GM12878 (cell line): Measurements from ENCODE around the gene HMHB1. TPM values are rescaled to one million over a fixed set of nuclear protein-coding genes. Genes with fewer than 3 reads are reported as not detected.

Experiments used
- ATAC-seq: fragments of 200-7000 bp; cut with Tn5 transposase; 3 replicates; pipeline ENCODE4 v1.9.1; 2020; ENCODE audit warnings: mild to moderate bottlenecking, moderate library complexity
- BruUV-seq: library from RNA; stranded (reverse); fragments of 400-500 nt; replicated peaks from 2 replicates; lab custom pipeline; 2021; lab: Mats Ljungman, UMichigan
- CTCF ChIA-PET: fragments of 300-600 bp; sonication (Branson Sonifier 250); formaldehyde crosslinking; extraction: SDS; loops from one replicate; lab custom pipeline; 2021; ENCODE audit warnings: inconsistent platforms; lab: Yijun Ruan, JAX
- POLR2A ChIA-PET: fragments of 350-600 bp; formaldehyde crosslinking; extraction: SDS; loops from one replicate; lab custom pipeline; 2021; ENCODE audit warnings: inconsistent platforms; lab: Charles Lee
- RAD21 ChIA-PET: fragments of 300-600 bp; sonication (Branson Sonifier 250); formaldehyde crosslinking; loops from one replicate; lab custom pipeline; 2023; ENCODE audit warnings: antibody characterized with exemption; ENCODE audit not compliant: unreplicated experiment; lab: Charles Lee
- SMC1A ChIA-PET: fragments of 300-600 bp; sonication (Branson Sonifier 250); formaldehyde crosslinking; loops from one replicate; lab custom pipeline; 2023; ENCODE audit not compliant: unreplicated experiment, uncharacterized antibody; lab: Charles Lee
- DNase-seq: peaks from one replicate; pipeline ENCODE4 v3.0.0-alpha.2; 2011; ENCODE audit warnings: low read depth, low spot score
- FAIRE-seq: peaks from 3 replicates; lab custom pipeline; 2011; peaks lifted over from hg19 to GRCh38; lab: Jason Lieb, UNC
- H2AFZ ChIP-seq: 2 replicates; pipeline ENCODE4 v1.6.0; 2011; ENCODE audit warnings: low read depth, low read length, control low read depth; ENCODE audit not compliant: control insufficient read depth
- H3K27ac ChIP-seq: 2 replicates; pipeline ENCODE4 v1.5.1; 2011; ENCODE audit warnings: control low read depth; ENCODE audit not compliant: control insufficient read depth, insufficient read depth
- H3K27me3 ChIP-seq, 2 experiments: replicated peaks in 1 of 2; 2 replicates each; pipeline versions ENCODE4 v1.6.0 to v1.6.1; 2011; ENCODE audit warnings: low read length in 1 of 2; ENCODE audit not compliant: control insufficient read depth in 2 of 2, insufficient read depth in 2 of 2
- H3K36me3 ChIP-seq, 2 experiments: 2 replicates each; pipeline ENCODE4 v1.5.1; 2011; ENCODE audit warnings: low read length in 1 of 2; ENCODE audit not compliant: control insufficient read depth in 2 of 2, insufficient read depth in 2 of 2
- H3K4me1 ChIP-seq: 2 replicates; pipeline ENCODE4 v1.6.1; 2011; ENCODE audit warnings: mild to moderate bottlenecking, low read length, moderate library complexity, mixed read lengths; ENCODE audit not compliant: control insufficient read depth, insufficient read depth
- H3K4me2 ChIP-seq: 2 replicates; pipeline ENCODE4 v1.6.0; 2011; ENCODE audit warnings: control low read depth; ENCODE audit not compliant: control insufficient read depth, insufficient read depth
- H3K4me3 ChIP-seq: fragments of 200-600 bp; sonication (generic); 2 replicates; pipeline ENCODE4 v1.5.1; 2016
- H3K79me2 ChIP-seq: 2 replicates; pipeline ENCODE4 v1.6.0; 2011; ENCODE audit warnings: low read length; ENCODE audit not compliant: control insufficient read depth, insufficient read depth
- H3K9ac ChIP-seq: 2 replicates; pipeline ENCODE4 v1.8.0; 2011; ENCODE audit warnings: low read length, control low read depth, mixed read lengths; ENCODE audit not compliant: control insufficient read depth, insufficient read depth
- H3K9me3 ChIP-seq: replicated peaks from 3 replicates; pipeline ENCODE4 v1.5.1; 2011; ENCODE audit warnings: mild to moderate bottlenecking, low read length; ENCODE audit not compliant: control insufficient read depth, insufficient read depth
- H4K20me1 ChIP-seq: 2 replicates; pipeline ENCODE4 v1.6.0; 2011; ENCODE audit not compliant: control insufficient read depth, insufficient read depth
- BHLHE40 ChIP-seq, 2 experiments: fragments of 450-650 bp in 1 of 2; IDR thresholded peaks; 2 replicates each; pipeline ENCODE4 v1.6.1; 2011 to 2017; ENCODE audit warnings: low read depth in 2 of 2, borderline replicate concordance in 1 of 2, improper control_type of control experiment in 1 of 2, low read length in 1 of 2, mild to moderate bottlenecking in 1 of 2
- MYC ChIP-seq: IDR thresholded peaks from 2 replicates; pipeline ENCODE4 v1.6.1; 2011; ENCODE audit warnings: mild to moderate bottlenecking, low read length, moderate library complexity, inconsistent platforms; ENCODE audit not compliant: insufficient read depth, insufficient replicate concordance, insufficient read length, severe bottlenecking
- PAX5 ChIP-seq: IDR thresholded peaks from 2 replicates; pipeline ENCODE4 v1.6.1; 2011; ENCODE audit warnings: low read depth, low read length, borderline replicate concordance
- SMC3 ChIP-seq: IDR thresholded peaks from 2 replicates; pipeline ENCODE4 v1.6.1; 2011; ENCODE audit warnings: low read length, improper control_type of control experiment, borderline replicate concordance
- WGBS: methylation state at CpG from one replicate; pipeline ENCODE4 v1.1.6; 2016; ENCODE audit warnings: low lambda C conversion rate; ENCODE audit not compliant: insufficient replicate concordance, insufficient coverage; ENCODE audit errors: missing lambda C conversion rate; 5-methylcytosine and 5-hydroxymethylcytosine counted together
- in situ Hi-C: fragments of 300-500 bp; cut with MboI; formaldehyde crosslinking; loops from 9 replicates; pipeline ENCODE4 v1.14.3; 2018; ENCODE audit warnings: mixed read lengths
- intact Hi-C: fragments of 100-400 bp; cut with micrococcal nuclease; formaldehyde crosslinking; loops from one replicate; pipeline ENCODE4 v1.14.2; 2022; ENCODE audit not compliant: unreplicated experiment
- polyA plus RNA-seq, 11 experiments: library from polyadenylated mRNA; depleted of rRNA in 4 of 11; unstranded in 6 of 11; stranded (reverse) in 5 of 11; fragments of >200 nt; fragmentation: Nextera tagmentation in 4 of 11; fragmentation: Illumina TruSeq in 1 of 11; extraction: Ambion mirVana in 4 of 11; extraction: Trizol in 1 of 11; gene quantifications; 1 replicate in 1 of 11; 2 replicates in 10 of 11; pipeline versions ENCODE4 v1.2.1 to v1.2.3, GENCODE V29; 2011 to 2016; ENCODE audit warnings: inconsistent platforms in 2 of 11, missing spikeins in 2 of 11, low read depth in 1 of 11
- total RNA-seq, 4 experiments: library from RNA; depleted of rRNA in 3 of 4; stranded (reverse); fragments of >200 nt in 3 of 4; fragmentation: Illumina TruSeq in 1 of 4; extraction: Trizol in 1 of 4; gene quantifications; 2 replicates each; pipeline versions ENCODE4 v1.2.1 to v1.2.3, GENCODE V29; 2013 to 2021
- TF ChIP-seq, protein P1 (sequence below): fragments of 450-650 bp; IDR thresholded peaks from 2 replicates; pipeline ENCODE4 v1.6.1; 2017; ENCODE audit warnings: mild to moderate bottlenecking, moderate library complexity
- TF ChIP-seq, protein P2 (sequence below): IDR thresholded peaks from 2 replicates; pipeline ENCODE4 v1.6.1; 2011; ENCODE audit warnings: borderline replicate concordance, low read depth, mild to moderate bottlenecking, moderate library complexity, low read length; ENCODE audit not compliant: insufficient read depth, poor library complexity, severe bottlenecking
- TF ChIP-seq, protein P3 (sequence below): fragments of 450-650 bp; IDR thresholded peaks from 2 replicates; pipeline ENCODE4 v1.6.1; 2016; ENCODE audit warnings: mild to moderate bottlenecking
- TF ChIP-seq, protein P4 (sequence below): fragments of 450-650 bp; conservative IDR thresholded peaks from 2 replicates; pipeline ENCODE4 v1.6.1; 2017; ENCODE audit warnings: mild to moderate bottlenecking, moderate library complexity

HMHB1 gene
- total and polyA plus RNA-seq, 10 of the 15 experiments (the other 5 are each of a cell fraction or from before 2014, with no cell fraction given) = 0.45 to 20.3 (median 4.6) TPM

DNA sequence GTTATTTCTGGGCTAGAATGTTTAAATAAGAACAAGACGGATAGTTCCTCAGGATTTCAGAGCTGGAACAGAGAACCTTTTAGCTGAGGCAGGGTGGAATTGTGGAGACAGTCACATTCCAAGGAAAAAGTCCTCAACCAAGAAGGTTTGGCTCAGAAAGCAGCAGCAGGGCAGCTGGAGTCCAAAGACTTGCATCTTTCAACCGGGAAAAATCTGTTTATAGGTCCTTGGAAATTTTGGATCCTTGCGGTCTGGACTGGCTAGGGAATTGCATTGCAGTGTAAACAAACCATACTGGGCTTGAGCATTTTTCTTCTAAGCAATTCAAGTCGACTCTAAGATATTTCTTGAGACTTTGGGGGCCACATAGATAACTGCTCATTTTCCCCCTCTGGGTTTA lies 40.8 kb upstream of the HMHB1 start (continued):
- TF ChIP-seq, protein P1, sequence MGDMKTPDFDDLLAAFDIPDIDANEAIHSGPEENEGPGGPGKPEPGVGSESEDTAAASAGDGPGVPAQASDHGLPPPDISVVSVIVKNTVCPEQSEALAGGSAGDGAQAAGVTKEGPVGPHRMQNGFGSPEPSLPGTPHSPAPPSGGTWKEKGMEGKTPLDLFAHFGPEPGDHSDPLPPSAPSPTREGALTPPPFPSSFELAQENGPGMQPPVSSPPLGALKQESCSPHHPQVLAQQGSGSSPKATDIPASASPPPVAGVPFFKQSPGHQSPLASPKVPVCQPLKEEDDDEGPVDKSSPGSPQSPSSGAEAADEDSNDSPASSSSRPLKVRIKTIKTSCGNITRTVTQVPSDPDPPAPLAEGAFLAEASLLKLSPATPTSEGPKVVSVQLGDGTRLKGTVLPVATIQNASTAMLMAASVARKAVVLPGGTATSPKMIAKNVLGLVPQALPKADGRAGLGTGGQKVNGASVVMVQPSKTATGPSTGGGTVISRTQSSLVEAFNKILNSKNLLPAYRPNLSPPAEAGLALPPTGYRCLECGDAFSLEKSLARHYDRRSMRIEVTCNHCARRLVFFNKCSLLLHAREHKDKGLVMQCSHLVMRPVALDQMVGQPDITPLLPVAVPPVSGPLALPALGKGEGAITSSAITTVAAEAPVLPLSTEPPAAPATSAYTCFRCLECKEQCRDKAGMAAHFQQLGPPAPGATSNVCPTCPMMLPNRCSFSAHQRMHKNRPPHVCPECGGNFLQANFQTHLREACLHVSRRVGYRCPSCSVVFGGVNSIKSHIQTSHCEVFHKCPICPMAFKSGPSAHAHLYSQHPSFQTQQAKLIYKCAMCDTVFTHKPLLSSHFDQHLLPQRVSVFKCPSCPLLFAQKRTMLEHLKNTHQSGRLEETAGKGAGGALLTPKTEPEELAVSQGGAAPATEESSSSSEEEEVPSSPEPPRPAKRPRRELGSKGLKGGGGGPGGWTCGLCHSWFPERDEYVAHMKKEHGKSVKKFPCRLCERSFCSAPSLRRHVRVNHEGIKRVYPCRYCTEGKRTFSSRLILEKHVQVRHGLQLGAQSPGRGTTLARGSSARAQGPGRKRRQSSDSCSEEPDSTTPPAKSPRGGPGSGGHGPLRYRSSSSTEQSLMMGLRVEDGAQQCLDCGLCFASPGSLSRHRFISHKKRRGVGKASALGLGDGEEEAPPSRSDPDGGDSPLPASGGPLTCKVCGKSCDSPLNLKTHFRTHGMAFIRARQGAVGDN = no peak
- TF ChIP-seq, protein P2, sequence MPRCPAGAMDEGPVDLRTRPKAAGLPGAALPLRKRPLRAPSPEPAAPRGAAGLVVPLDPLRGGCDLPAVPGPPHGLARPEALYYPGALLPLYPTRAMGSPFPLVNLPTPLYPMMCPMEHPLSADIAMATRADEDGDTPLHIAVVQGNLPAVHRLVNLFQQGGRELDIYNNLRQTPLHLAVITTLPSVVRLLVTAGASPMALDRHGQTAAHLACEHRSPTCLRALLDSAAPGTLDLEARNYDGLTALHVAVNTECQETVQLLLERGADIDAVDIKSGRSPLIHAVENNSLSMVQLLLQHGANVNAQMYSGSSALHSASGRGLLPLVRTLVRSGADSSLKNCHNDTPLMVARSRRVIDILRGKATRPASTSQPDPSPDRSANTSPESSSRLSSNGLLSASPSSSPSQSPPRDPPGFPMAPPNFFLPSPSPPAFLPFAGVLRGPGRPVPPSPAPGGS = no peak
- TF ChIP-seq, all 136 proteins: peak for 0

DNA sequence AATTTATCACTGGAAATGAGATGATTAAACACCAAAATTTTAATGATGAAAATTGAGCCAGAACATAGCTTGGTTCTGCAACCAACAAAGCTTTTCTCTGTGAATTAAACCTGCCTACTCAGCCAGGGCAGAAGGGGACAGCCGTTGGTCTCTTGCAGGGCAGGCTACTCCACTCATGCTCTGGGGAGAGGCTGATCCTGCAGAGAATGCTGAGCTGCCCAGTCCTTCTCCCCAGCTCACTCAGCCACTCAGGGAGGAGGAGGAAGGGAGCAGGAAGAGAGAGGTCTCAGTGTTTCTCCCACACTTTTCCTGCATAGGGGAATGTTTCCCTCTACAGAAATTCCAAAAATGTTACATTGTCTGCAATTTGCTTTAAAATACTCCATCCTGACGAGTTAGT lies 40.4 kb upstream of the HMHB1 start:
- intact Hi-C loops = no loop called here
- Histone ChIP-seq H3K79me2 (no peaks in the 10 kb centered on the region), H3K9me3 (no peaks in the 10 kb centered on the region; the same call in 2 of the 3 replicates), H4K20me1 (no peaks in the 10 kb centered on the region), H3K4me1 (no peaks in the 10 kb centered on the region), H3K27ac (no peak overlapping the region), H3K27me3 (no peaks in the 10 kb centered on the region), H3K36me3 (no peaks in the 10 kb centered on the region), H3K9ac (no peak overlapping the region), H3K4me2 (no peak overlapping the region), H2AFZ (no peak overlapping the region), H3K4me3 (no peak overlapping the region)
- BruUV-seq = no TSS peak
- WGBS = 58% methylated on average over 2 of the region's 2 CpGs
- ChIA-PET POLR2A (no interaction called here), SMC1A (interaction anchor here (0.7 to 1.9 kb wide), 5 partner anchors 10 to 70 kb away, joined by 3 to 5 read pairs (median 5); no protein-coding TSS in a partner anchor), RAD21 (interaction anchor here (1.0 to 2.1 kb wide), 2 partner anchors 13 to 31 kb away, joined by 3 to 5 read pairs; no protein-coding TSS in a partner anchor), CTCF (interaction anchor here (1.4 kb wide), 2 partner anchors 8 to 10 kb away, joined by 4 to 6 read pairs; no protein-coding TSS in a partner anchor)
- no peak for DNase-seq
- ATAC-seq = no peak
- no peak for FAIRE-seq
- in situ Hi-C loops = no loop called here
- TF ChIP-seq, protein P3, sequence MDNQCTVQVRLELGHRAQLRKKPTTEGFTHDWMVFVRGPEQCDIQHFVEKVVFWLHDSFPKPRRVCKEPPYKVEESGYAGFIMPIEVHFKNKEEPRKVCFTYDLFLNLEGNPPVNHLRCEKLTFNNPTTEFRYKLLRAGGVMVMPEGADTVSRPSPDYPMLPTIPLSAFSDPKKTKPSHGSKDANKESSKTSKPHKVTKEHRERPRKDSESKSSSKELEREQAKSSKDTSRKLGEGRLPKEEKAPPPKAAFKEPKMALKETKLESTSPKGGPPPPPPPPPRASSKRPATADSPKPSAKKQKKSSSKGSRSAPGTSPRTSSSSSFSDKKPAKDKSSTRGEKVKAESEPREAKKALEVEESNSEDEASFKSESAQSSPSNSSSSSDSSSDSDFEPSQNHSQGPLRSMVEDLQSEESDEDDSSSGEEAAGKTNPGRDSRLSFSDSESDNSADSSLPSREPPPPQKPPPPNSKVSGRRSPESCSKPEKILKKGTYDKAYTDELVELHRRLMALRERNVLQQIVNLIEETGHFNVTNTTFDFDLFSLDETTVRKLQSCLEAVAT = no peak
- TF ChIP-seq BHLHE40 (IDR thresholded peaks at IDR 0.05; ENCODE audit: borderline replicate concordance in 1 of 2, low read depth in 2 of 2, low read length in 1 of 2) (no peak), PAX5 (no peak), SMC3 (no peak), MYC (no peak)
- TF ChIP-seq, protein P4, sequence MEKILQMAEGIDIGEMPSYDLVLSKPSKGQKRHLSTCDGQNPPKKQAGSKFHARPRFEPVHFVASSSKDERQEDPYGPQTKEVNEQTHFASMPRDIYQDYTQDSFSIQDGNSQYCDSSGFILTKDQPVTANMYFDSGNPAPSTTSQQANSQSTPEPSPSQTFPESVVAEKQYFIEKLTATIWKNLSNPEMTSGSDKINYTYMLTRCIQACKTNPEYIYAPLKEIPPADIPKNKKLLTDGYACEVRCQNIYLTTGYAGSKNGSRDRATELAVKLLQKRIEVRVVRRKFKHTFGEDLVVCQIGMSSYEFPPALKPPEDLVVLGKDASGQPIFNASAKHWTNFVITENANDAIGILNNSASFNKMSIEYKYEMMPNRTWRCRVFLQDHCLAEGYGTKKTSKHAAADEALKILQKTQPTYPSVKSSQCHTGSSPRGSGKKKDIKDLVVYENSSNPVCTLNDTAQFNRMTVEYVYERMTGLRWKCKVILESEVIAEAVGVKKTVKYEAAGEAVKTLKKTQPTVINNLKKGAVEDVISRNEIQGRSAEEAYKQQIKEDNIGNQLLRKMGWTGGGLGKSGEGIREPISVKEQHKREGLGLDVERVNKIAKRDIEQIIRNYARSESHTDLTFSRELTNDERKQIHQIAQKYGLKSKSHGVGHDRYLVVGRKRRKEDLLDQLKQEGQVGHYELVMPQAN = no peak
